ENCODE data around the gene C10orf62.
"Not testable (repeated sequence)": the region's sequence is repeated elsewhere in the genome, so short reads cannot be mapped to it uniquely, and the experiment has no call there.

C10orf62 gene

GRCh38 chr10:97551271-97551670 lies 38.2 kb upstream of the C10orf62 start:
- no peak for DNase-seq (ENCODE audit: extremely low read depth, insufficient read length)
- Histone ChIP-seq H3K27me3 (replicated peaks; ENCODE audit: control insufficient read depth, insufficient read depth, low read length) (no peaks in the 10 kb centered on the region), H3K36me3 (ENCODE audit: control insufficient read depth, insufficient read depth, low read length) (no peaks in the 10 kb centered on the region), H3K4me3 (replicated peaks; ENCODE audit: low read depth, low read length) (no peak overlapping the region)
- TF ChIP-seq CTCF (IDR thresholded peaks at IDR 0.05; ENCODE audit: insufficient read depth, low read length, poor library complexity, severe bottlenecking) = no peak

GRCh38 chr10:97553575-97554031 lies 35.9 kb upstream of the C10orf62 start:
- peak; percentile 91 for TF ChIP-seq CTCF (IDR thresholded peaks at IDR 0.05; ENCODE audit: insufficient read depth, low read length, poor library complexity, severe bottlenecking)
- Histone ChIP-seq H3K4me3 (replicated peaks; ENCODE audit: low read depth, low read length) (no peak overlapping the region), H3K27me3 (replicated peaks; ENCODE audit: control insufficient read depth, insufficient read depth, low read length) (no peaks in the 10 kb centered on the region), H3K36me3 (ENCODE audit: control insufficient read depth, insufficient read depth, low read length) (no peaks in the 10 kb centered on the region)
- peak; percentile 54 for DNase-seq (ENCODE audit: extremely low read depth, insufficient read length)

DNA sequence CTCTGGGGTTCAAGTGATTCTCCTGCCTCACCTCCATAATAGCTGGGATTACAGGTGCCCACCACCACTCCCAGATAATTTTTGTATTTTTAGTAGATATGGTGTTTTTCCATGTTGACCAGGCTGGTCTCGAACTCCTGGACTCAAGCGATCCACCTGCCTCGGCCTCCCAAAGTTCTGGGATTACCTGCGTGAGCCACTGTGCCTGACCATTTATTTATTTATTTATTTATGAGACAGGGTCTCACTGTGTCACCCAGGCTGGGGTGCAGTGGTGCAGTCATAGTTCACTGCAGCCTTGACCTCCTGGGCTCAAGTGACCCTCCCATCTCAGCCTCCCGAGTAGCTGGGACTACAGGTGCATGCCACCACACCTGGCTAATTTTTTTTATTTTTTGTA lies 35.2 kb upstream of the C10orf62 start:
- DNase-seq (ENCODE audit: extremely low read depth, insufficient read length); H3K27me3 ChIP-seq (replicated peaks; ENCODE audit: control insufficient read depth, insufficient read depth, low read length); H3K4me3 ChIP-seq (replicated peaks; ENCODE audit: low read depth, low read length); H3K36me3 ChIP-seq (ENCODE audit: control insufficient read depth, insufficient read depth, low read length): not testable (repeated sequence)

GRCh38 chr10:97555541-97555940 lies 34.0 kb upstream of the C10orf62 start:
- not testable (repeated sequence) for H3K4me3 ChIP-seq (replicated peaks; ENCODE audit: low read depth, low read length); H3K27me3 ChIP-seq (replicated peaks; ENCODE audit: control insufficient read depth, insufficient read depth, low read length); DNase-seq (ENCODE audit: extremely low read depth, insufficient read length); H3K36me3 ChIP-seq (ENCODE audit: control insufficient read depth, insufficient read depth, low read length)

- peak; percentile 33 for DNase-seq (ENCODE audit: extremely low read depth, insufficient read length)
- not testable (repeated sequence) for H3K36me3 ChIP-seq (ENCODE audit: control insufficient read depth, insufficient read depth, low read length); H3K27me3 ChIP-seq (replicated peaks; ENCODE audit: control insufficient read depth, insufficient read depth, low read length); H3K4me3 ChIP-seq (replicated peaks; ENCODE audit: low read depth, low read length)
Observed at GRCh38 chr10:97560731-97561381, 28.7 kb upstream of the C10orf62 start.

DNA sequence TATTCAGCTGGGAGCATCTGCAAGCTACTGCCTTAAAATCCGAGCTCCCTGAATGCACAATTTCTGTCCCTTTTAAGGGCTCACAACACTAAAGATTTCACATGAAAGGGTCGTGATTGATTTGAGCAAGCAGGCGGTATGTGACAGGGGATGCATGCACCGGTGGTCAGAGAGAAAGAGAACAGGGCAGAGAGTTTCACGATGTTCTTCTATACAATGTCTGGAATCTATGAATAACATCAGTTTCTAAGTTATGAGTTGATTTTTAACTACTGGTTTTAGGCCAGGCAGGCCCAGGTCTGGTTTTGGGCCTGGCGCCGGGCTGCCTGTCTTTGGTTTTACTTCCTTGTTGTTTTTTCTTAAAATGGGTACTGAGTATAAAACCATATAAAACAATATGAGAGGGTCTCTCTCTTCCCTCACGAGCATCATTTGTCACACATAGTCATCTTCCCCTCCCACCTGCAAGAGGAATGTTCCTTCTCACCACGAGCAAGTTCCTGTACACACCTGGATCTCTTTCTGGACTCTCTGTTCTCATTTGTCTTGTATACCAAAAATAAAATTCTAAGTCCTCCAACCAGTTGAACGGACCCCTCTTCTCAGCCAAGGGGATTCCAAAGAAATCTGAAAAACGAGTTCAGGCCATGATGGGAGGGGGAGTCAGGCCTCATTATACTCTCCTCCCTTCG lies 28.0 kb upstream of the C10orf62 start:
- not testable (repeated sequence) for H3K4me3 ChIP-seq (replicated peaks; ENCODE audit: low read depth, low read length); H3K27me3 ChIP-seq (replicated peaks; ENCODE audit: control insufficient read depth, insufficient read depth, low read length); H3K36me3 ChIP-seq (ENCODE audit: control insufficient read depth, insufficient read depth, low read length); DNase-seq (ENCODE audit: extremely low read depth, insufficient read length)

DNA sequence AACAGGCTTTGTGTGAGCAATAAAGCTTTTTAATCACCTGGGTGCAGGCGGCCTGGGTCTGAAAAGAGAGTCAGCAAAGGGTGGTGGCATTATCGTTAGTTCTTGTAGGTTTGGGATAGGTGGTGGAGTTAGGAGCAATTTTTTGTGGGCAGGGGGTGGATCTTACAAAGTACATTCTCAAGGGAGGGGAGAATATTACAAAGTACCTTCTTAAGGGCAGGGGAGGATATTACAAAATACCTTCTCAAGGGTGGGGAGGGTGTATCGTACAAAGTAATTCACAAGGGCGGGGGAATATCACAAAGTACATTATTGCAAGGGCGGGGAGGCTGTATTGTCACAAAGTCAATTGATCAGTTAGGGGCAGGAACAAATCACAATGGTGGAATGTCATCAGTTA lies 27.2 kb upstream of the C10orf62 start:
- not testable (repeated sequence) for H3K27me3 ChIP-seq (replicated peaks; ENCODE audit: control insufficient read depth, insufficient read depth, low read length); H3K36me3 ChIP-seq (ENCODE audit: control insufficient read depth, insufficient read depth, low read length); DNase-seq (ENCODE audit: extremely low read depth, insufficient read length); H3K4me3 ChIP-seq (replicated peaks; ENCODE audit: low read depth, low read length)

DNA sequence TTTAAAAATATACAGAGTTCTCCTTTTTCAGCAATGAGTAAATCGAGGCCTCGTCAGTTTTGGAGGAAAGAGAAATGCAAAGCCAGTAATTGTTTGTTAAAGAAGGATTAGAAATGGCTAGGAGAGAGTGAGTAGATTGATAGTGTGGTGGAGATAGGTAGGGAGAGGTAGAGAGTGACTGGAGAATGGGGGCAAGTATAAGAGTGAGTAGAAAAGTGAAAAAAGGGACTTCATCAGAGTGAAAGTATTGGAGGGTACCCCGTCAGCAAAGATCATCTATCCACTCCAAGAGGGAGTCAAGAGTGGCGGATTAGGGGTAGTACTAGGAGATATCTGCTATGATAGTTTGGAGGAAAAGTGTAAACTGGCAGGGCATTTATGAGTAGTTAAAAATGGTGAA lies 26.2 kb upstream of the C10orf62 start:
- TF ChIP-seq CTCF (IDR thresholded peaks at IDR 0.05; ENCODE audit: insufficient read depth, low read length, poor library complexity, severe bottlenecking) = no peak
- no peak for DNase-seq (ENCODE audit: extremely low read depth, insufficient read length)
- no peak overlapping the region for H3K4me3 ChIP-seq (replicated peaks; ENCODE audit: low read depth, low read length)
- H3K36me3 ChIP-seq (ENCODE audit: control insufficient read depth, insufficient read depth, low read length) = no peaks in the 10 kb centered on the region
- H3K27me3 ChIP-seq (replicated peaks; ENCODE audit: control insufficient read depth, insufficient read depth, low read length) = no peaks in the 10 kb centered on the region

Measured in GM06990 (cell line).